GM13976 (cell line): ENCODE data around the gene S100Z.
"Not testable (repeated sequence)": the region's sequence is repeated elsewhere in the genome, so short reads cannot be mapped to it uniquely, and the experiment has no call there.

Source experiments
- DNase-seq: peaks from one replicate; pipeline ENCODE4 v3.0.0; 2012; ENCODE audit warnings: low spot score
- CTCF ChIP-seq: IDR thresholded peaks from 2 replicates; pipeline ENCODE4 v1.5.1; 2012; ENCODE audit warnings: borderline replicate concordance, mild to moderate bottlenecking; ENCODE audit not compliant: insufficient read depth; ENCODE audit errors: extremely low read depth, missing control alignments, control extremely low read depth
- in situ Hi-C: fragments of 300-500 bp; cut with MboI; formaldehyde crosslinking; loops from one replicate; pipeline ENCODE4 v1.12.0; 2022; ENCODE audit warnings: low sequenced_read_pairs, mixed read lengths, inconsistent platforms; ENCODE audit not compliant: unreplicated experiment

Gene S100Z

DNA sequence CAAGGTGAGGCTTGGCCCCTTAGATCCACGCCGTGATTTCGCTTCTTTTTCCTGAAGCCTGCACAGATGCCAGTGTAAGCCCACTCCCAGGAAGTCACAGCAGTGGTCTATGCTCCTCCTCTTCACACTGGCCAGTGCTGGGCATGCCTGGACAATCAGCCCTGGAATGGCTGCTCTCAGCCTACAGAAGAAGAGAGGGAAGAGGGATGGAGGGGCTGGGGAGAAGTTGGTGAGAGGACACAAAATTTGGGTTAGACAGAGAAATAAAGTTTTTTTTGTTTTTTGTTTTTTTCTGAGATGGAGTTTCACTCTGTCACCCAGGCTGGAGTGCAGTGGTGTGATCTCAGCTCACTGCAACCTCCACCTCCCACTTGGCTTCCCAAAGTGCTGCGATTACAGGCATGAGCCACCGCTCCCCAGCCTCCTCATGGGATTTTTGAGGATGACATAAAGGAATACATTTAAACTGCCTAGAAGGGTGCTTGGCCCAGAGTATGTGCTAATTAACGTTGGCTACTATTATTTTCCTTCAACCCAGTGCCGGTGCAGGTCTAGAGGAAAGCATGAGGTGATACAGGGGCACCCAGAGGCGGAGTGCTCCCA lies 830 bp downstream of the S100Z start:
- no peak for TF ChIP-seq CTCF
- DNase-seq, result no peak
- in situ Hi-C loops, result no loop called here

- TF ChIP-seq CTCF, result no peak
- DNase-seq, result no peak
- in situ Hi-C loops, result no loop called here
Measured at GRCh38 chr5:76851728-76852369, 2.0 kb downstream of the S100Z start.

- in situ Hi-C loops, result no loop called here
- no peak for DNase-seq
- TF ChIP-seq CTCF, result no peak
Measured at GRCh38 chr5:76852772-76853171, 3.0 kb downstream of the S100Z start.

DNA sequence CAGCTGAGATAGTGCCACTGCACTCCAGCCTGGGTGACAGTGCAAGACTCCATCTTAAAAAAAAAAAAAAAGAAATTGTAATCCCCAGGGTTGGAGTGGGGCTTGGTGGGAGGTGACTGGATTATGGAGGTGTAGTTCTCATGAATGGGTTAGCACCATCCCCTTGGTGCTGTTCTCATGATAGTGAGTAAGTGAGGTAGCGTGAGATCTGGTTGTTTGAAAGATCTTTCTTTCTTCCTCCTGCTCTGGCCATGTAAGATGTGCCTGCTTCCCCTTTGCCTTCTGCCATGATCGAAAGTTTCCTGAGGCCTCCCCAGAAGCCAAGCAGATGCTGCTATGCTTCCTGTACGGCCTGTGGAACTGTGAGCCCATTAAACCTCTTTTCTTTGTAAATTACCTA lies 3.9 kb downstream of the S100Z start:
- in situ Hi-C loops, DNase-seq: not testable (repeated sequence)

DNA sequence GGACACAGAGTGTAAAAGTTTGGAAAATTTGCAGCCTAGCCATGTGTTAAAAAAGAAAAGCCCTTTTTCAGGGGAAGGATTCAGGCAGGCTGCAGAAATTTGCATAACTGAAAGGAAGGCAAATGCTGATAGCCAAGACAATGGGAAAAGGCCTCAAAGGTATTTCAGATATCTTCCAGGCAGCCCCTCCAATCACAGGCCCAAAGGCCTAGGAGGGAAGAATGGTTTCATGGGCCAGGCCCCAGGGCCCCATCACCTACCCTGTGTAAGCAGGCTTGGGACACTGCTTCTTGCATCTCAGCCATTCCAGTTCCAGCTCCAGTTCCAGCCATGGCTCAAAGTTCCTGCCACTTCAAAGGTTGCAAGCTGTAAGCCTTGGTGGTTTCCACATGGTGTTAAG lies 4.8 kb downstream of the S100Z start:
- no peak for TF ChIP-seq CTCF
- no peak for DNase-seq
- in situ Hi-C loops, result no loop called here

- in situ Hi-C loops, result not testable (repeated sequence)
Measured at GRCh38 chr5:76855501-76855900, 5.7 kb downstream of the S100Z start.

GRCh38 chr5:76855961-76856360 lies 6.1 kb downstream of the S100Z start:
- TF ChIP-seq CTCF, result no peak
- DNase-seq, result no peak
- in situ Hi-C loops, result no loop called here

More at GRCh38 chr5:76855501-76855900, 5.7 kb downstream of the S100Z start:
- DNase-seq, result not testable (repeated sequence)

GRCh38 chr5:76856800-76857199 lies 7.0 kb downstream of the S100Z start:
- DNase-seq, in situ Hi-C loops: not testable (repeated sequence)
